Measurements from ENCODE around the gene AKAP6.

AKAP6 gene

DNA sequence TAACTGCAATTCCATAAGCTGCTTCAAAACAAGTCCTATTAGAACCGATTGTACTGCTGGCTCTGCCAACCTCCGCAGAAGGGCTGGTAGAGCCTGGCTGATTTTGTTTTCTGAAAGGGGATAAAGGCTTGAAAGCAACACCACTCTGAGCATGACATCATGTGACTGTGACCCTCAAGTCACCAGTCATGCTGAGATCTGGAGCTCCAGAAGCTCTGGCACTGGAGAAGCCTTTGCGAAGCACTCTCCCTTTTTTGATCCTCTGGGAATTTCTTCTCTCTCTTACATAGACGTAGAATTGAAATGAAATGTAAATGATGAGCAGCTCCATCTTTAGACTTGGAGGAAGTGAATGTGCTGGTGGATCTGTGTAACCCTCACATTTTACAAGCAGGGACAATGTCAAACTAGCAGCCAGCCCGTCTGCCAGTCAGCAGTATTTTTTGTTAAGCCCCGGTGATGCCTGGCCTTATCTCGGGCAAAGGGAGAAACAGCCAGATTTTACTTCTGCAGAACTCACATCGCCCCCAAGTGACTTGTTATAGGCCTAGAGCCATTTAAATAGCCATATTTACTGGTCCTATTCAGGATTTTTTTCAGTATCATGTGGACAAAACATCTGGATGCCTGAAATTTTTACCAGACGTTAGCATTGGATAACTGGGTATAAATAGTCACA lies 497.4 kb downstream of the AKAP6 start:
- H3K4me3 ChIP-seq (ENCODE audit: low read depth, low read length): no peak overlapping the region
- TF ChIP-seq, protein P1, sequence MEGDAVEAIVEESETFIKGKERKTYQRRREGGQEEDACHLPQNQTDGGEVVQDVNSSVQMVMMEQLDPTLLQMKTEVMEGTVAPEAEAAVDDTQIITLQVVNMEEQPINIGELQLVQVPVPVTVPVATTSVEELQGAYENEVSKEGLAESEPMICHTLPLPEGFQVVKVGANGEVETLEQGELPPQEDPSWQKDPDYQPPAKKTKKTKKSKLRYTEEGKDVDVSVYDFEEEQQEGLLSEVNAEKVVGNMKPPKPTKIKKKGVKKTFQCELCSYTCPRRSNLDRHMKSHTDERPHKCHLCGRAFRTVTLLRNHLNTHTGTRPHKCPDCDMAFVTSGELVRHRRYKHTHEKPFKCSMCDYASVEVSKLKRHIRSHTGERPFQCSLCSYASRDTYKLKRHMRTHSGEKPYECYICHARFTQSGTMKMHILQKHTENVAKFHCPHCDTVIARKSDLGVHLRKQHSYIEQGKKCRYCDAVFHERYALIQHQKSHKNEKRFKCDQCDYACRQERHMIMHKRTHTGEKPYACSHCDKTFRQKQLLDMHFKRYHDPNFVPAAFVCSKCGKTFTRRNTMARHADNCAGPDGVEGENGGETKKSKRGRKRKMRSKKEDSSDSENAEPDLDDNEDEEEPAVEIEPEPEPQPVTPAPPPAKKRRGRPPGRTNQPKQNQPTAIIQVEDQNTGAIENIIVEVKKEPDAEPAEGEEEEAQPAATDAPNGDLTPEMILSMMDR (IDR thresholded peaks at IDR 0.05; ENCODE audit: borderline replicate concordance, insufficient read depth, low read depth, low read length): no peak

DNA sequence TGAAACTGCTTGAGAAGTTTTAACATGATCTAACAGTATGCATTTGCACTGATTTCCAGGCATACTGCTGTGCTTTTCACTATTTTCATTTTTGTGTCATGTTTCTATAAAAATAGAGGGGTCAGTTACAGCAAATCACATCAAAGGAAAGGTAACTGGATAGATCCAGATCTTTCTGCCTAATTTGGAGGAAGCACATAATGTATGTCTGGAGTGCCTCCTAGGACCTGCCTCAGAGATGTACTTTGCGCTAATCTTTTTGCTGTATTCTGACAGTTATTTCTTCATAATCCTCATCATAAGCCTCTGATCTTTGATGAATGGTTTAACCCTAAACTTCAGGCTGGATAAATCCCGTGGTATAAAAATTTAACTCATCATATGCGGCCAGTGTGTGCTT lies 498.4 kb downstream of the AKAP6 start:
- no peak overlapping the region for H3K4me3 ChIP-seq (ENCODE audit: low read depth, low read length)
- TF ChIP-seq, protein P1 (IDR thresholded peaks at IDR 0.05; ENCODE audit: borderline replicate concordance, insufficient read depth, low read depth, low read length): no peak

DNA sequence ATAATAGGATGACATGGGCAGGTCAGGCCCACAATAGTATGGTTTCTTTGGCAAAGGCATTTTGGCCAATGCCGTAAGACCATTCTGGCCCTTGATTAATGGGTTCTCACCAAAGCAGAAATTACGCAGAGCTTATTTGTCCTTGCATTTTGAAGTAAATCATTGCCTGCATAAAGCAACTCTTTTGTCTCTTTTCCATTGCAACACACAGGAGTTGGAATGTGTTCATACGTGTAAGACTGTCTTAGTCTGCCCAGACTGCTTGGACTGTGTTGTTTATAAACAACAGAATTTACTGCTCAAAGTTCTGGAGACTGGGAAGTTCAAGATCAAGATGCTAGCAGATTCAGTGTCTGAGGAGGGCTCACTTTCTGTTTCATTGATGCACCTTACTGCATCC lies 506.8 kb downstream of the AKAP6 start:
- TF ChIP-seq, protein P1 (IDR thresholded peaks at IDR 0.05; ENCODE audit: borderline replicate concordance, insufficient read depth, low read depth, low read length): no peak
- no peak overlapping the region for H3K4me3 ChIP-seq (ENCODE audit: low read depth, low read length)

DNA sequence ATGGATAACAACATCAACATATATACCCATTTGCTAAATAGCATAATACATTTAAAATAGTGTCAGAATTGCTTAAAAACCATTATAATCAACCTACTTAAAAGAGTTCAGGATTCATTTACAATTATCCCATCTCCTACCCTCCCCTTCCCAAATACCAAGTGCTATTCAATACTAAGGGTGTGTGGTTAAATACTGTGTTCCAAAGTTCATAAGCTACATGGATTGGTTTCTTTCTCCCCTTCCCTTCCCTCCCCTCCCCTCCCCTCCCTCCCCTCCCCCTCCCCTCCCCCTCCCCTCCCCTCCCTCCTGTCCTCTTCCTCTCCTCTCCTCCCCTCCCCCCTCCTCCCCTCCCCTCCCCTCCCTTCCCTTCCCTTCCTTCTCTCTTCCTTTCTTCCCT lies 512.6 kb downstream of the AKAP6 start:
- TF ChIP-seq, protein P1 (IDR thresholded peaks at IDR 0.05; ENCODE audit: borderline replicate concordance, insufficient read depth, low read depth, low read length): no peak
- no peak overlapping the region for H3K4me3 ChIP-seq (ENCODE audit: low read depth, low read length)

DNA sequence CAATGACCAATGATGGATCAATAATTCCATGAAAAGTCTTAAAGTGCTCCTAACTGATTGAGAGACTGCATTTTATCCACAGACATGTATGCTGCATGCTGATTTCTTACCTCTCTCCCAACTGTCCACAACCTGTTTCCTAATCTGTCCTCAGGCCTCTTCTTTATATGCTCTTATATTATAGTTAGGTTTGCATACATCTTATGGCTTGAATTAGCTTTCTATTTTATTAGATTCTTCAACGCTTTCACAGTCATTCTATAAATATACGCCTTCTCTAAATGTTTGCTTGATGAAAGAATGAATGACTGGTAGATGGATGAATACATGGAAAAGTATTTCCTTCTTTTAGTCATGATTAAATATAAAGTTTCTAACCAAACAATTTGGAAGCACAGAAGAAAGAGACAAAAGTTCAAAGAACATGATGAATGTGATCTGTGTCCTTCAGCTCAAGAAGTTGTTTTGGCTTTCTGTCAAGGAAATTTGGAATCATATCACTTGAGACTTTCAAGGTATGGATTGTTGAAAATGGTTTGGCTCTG lies 517.8 kb downstream of the AKAP6 start:
- TF ChIP-seq, protein P1 (IDR thresholded peaks at IDR 0.05; ENCODE audit: borderline replicate concordance, insufficient read depth, low read depth, low read length): no peak
- no peak overlapping the region for H3K4me3 ChIP-seq (ENCODE audit: low read depth, low read length)

- no peak overlapping the region for H3K4me3 ChIP-seq (ENCODE audit: low read depth, low read length)
- TF ChIP-seq, protein P1 (IDR thresholded peaks at IDR 0.05; ENCODE audit: borderline replicate concordance, insufficient read depth, low read depth, low read length): no peak
Observed at GRCh38 chr14:32847867-32848266, 518.8 kb downstream of the AKAP6 start.

GRCh38 chr14:32865827-32866376 lies 536.8 kb downstream of the AKAP6 start:
- H3K4me3 ChIP-seq (ENCODE audit: low read depth, low read length): no peak overlapping the region
- TF ChIP-seq, protein P1 (IDR thresholded peaks at IDR 0.05; ENCODE audit: borderline replicate concordance, insufficient read depth, low read depth, low read length): no peak

All from GM12875 (cell line).